ENCODE measurements around the gene PBX3. TPM values are rescaled to one million over a fixed set of nuclear protein-coding genes. Genes with fewer than 3 reads are reported as not detected.

PBX3 gene
- total RNA-seq, 4 donors from 2014 or later = 18.0 to 33.5 (median 24.2) TPM

- DNase-seq (ENCODE audit: low spot score in 2 of 2) = no peak
- H3K4me3 ChIP-seq = no peak overlapping the region
- 59 to 68% methylated on average over 7 of the region's 7 CpGs for WGBS, 2 donors
- H3K27me3 ChIP-seq = no peaks in the 10 kb centered on the region
- TF ChIP-seq POLR2A (IDR thresholded peaks at IDR 0.05) (no peak), EP300 (IDR thresholded peaks at IDR 0.05) (no peak)
- peaks cover 0 to 6% (median 0%) of the 10 kb centered on the region in 4 donors for H3K4me1 ChIP-seq
- H3K36me3 ChIP-seq = no peaks in the 10 kb centered on the region
- no peak overlapping the region for H3K27ac ChIP-seq
- H3K9me3 ChIP-seq = no peaks in the 10 kb centered on the region
These were observed 163.1 kb downstream of the PBX3 start for GRCh38 chr9:125910286-125910685.

- Histone ChIP-seq H3K4me3 (no peak overlapping the region), H3K4me1 (peaks cover 0 to 6% (median 0%) of the 10 kb centered on the region in 4 donors), H3K27ac (no peak overlapping the region), H3K27me3 (no peaks in the 10 kb centered on the region), H3K9me3 (no peaks in the 10 kb centered on the region), H3K36me3 (peaks cover 0 to 6% (median 0%) of the 10 kb centered on the region in 3 donors)
- DNase-seq (ENCODE audit: low spot score in 2 of 2) = no peak
- TF ChIP-seq EP300 (IDR thresholded peaks at IDR 0.05) (no peak), CTCF (IDR thresholded peaks at IDR 0.05) (no peak), POLR2A (IDR thresholded peaks at IDR 0.05) (no peak)
- 84 to 88% methylated on average over 8 of the region's 8 CpGs for WGBS, 2 donors
These were observed 164.9 kb downstream of the PBX3 start for GRCh38 chr9:125911861-125912644.

GRCh38 chr9:125912667-125913066 is 165.5 kb downstream of the PBX3 start:
- Histone ChIP-seq H3K4me1 (peaks cover 0 to 6% (median 0%) of the 10 kb centered on the region in 4 donors), H3K27ac (no peak overlapping the region), H3K9me3 (no peaks in the 10 kb centered on the region), H3K36me3 (peaks cover 0 to 6% (median 0%) of the 10 kb centered on the region in 3 donors), H3K4me3 (no peak overlapping the region), H3K27me3 (no peaks in the 10 kb centered on the region)
- TF ChIP-seq EP300 (IDR thresholded peaks at IDR 0.05) (no peak), POLR2A (IDR thresholded peaks at IDR 0.05) (no peak), CTCF (IDR thresholded peaks at IDR 0.05) (no peak)
- DNase-seq (ENCODE audit: low spot score in 2 of 2) = no peak

GRCh38 chr9:125913551-125913950 is 166.4 kb downstream of the PBX3 start:
- H3K27ac ChIP-seq = no peak overlapping the region
- peaks cover 0 to 6% (median 0%) of the 10 kb centered on the region in 4 donors for H3K4me1 ChIP-seq
- peaks cover 0 to 6% (median 0%) of the 10 kb centered on the region in 3 donors for H3K36me3 ChIP-seq
- H3K27me3 ChIP-seq = no peaks in the 10 kb centered on the region
- DNase-seq (ENCODE audit: low spot score in 2 of 2) = no peak
- no peaks in the 10 kb centered on the region for H3K9me3 ChIP-seq
- TF ChIP-seq EP300 (IDR thresholded peaks at IDR 0.05) = no peak
- TF ChIP-seq CTCF (IDR thresholded peaks at IDR 0.05) = no peak
- no peak for TF ChIP-seq POLR2A (IDR thresholded peaks at IDR 0.05)
- 75 to 77% methylated on average over 2 of the region's 2 CpGs for WGBS, 2 donors
- H3K4me3 ChIP-seq = no peak overlapping the region

GRCh38 chr9:125914411-125914810 is 167.2 kb downstream of the PBX3 start:
- DNase-seq (ENCODE audit: low spot score in 2 of 2) = no peak
- Histone ChIP-seq H3K27ac (no peak overlapping the region), H3K36me3 (peaks cover 0 to 6% (median 0%) of the 10 kb centered on the region in 3 donors), H3K4me3 (no peak overlapping the region), H3K4me1 (peaks cover 0 to 6% (median 0%) of the 10 kb centered on the region in 4 donors), H3K9me3 (no peaks in the 10 kb centered on the region), H3K27me3 (no peaks in the 10 kb centered on the region)
- 93 to 94% methylated on average over 1 of the region's 1 CpG for WGBS, 2 donors
- no peak for TF ChIP-seq EP300 (IDR thresholded peaks at IDR 0.05)

GRCh38 chr9:125915606-125916005 is 168.4 kb downstream of the PBX3 start:
- Histone ChIP-seq H3K9me3 (no peaks in the 10 kb centered on the region), H3K27me3 (no peaks in the 10 kb centered on the region), H3K27ac (no peak overlapping the region), H3K4me1 (peaks cover 0 to 1% (median 0%) of the 10 kb centered on the region in 4 donors), H3K36me3 (peaks cover 0 to 6% (median 0%) of the 10 kb centered on the region in 3 donors), H3K4me3 (no peak overlapping the region)
- WGBS, 2 donors = 92 to 94% methylated on average over 8 of the region's 8 CpGs
- no peak for TF ChIP-seq EP300 (IDR thresholded peaks at IDR 0.05)
- no peak for TF ChIP-seq POLR2A (IDR thresholded peaks at IDR 0.05)
- no peak for TF ChIP-seq CTCF (IDR thresholded peaks at IDR 0.05)
- DNase-seq (ENCODE audit: low spot score in 2 of 2) = no peak
